ENCODE measurements around the gene PRKAR1B. TPM values are rescaled to one million over a fixed set of nuclear protein-coding genes. Genes with fewer than 3 reads are reported as not detected.
A peak's percentile ranks its signal among the peaks of the same experiment; 100 is the strongest.

Gene PRKAR1B
- total RNA-seq, 1 experiment from 2014 or later: 43.3 TPM

DNA sequence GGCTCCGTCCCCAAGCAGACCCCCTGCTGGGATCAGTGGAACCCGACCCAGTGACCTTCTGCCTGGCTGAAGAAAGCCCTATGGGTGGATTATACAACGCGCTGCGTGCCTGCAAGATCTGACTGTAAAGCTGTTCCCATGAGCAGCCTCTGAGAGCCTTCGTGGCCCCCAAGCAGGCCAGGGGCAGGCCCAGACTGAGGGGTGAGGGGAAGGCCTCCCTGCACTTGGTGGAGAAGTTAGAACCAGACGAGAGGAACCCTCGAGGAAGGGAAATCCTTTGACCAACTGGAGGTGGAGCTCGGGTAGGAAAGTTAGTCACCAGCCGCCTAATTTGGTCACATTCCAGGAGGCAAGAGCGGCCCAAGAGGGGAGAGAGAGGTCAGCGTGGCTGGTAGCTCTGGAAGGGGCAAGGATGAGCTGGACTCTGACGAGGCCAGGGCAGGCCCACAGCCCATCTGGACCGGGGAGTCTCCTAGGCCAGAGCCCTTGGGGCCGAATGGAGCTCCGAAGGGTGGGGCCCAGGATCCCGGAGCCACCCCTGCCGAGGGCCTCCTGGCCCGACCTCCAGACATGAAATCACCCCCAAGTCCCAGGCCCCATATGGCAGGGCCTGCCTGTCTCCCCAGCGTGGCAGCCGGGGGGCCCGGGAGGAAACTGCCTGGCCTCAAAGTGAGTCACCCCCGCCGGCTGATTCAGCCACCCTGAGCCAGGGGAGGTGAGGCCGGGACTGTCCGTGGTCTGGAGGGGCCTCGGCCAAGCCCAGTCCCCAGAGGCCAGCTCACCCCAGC is 184.2 kb downstream of the PRKAR1B start:
- Histone ChIP-seq H3K27me3 (ENCODE audit: insufficient read depth, low read length) (no peaks in the 10 kb centered on the region), H3K4me2 (ENCODE audit: insufficient read depth, insufficient read length, low read length) (no peak overlapping the region), H3K4ac (ENCODE audit: low read depth, low read length) (no peak overlapping the region), H3K4me1 (ENCODE audit: insufficient read depth, low read length) (no peaks in the 10 kb centered on the region), H2BK5ac (ENCODE audit: insufficient read length, low read length) (no peak overlapping the region), H2AFZ (ENCODE audit: low read length) (no peak overlapping the region), H3K9me3 (ENCODE audit: control insufficient read depth, low read depth, low read length) (no peaks in the 10 kb centered on the region), H3K79me2 (ENCODE audit: insufficient read depth, low read length) (no peaks in the 10 kb centered on the region), H3K27ac (ENCODE audit: insufficient read length, low read depth, low read length) (no peak overlapping the region), H3K9ac (ENCODE audit: extremely low read depth, insufficient read length, low read length) (no peak overlapping the region), H4K20me1 (ENCODE audit: control insufficient read depth, insufficient read depth, insufficient read length) (no peaks in the 10 kb centered on the region), H3K18ac (ENCODE audit: insufficient read length, low read depth, low read length) (no peak overlapping the region), H2BK15ac (ENCODE audit: low read depth, low read length) (no peak overlapping the region), H3T11ph (ENCODE audit: low read length) (no peak overlapping the region), H3K14ac (ENCODE audit: insufficient read depth, low read length) (peak overlapping the region; percentile 34; the same call in 1 of the 2 replicates), H4K91ac (ENCODE audit: insufficient read length, low read depth, low read length) (no peak overlapping the region), H2BK120ac (ENCODE audit: low read depth, low read length, poor library complexity, severe bottlenecking) (no peak overlapping the region), H3K23ac (ENCODE audit: insufficient read length, low read depth, low read length) (no peak overlapping the region), H3K23me2 (ENCODE audit: insufficient read length, low read depth, low read length, poor library complexity, severe bottlenecking) (no peaks in the 10 kb centered on the region), H2BK20ac (ENCODE audit: low read depth, low read length, poor library complexity, severe bottlenecking) (no peak overlapping the region), H2AK5ac (ENCODE audit: insufficient read length, low read length) (no peak overlapping the region), H4K8ac (replicated peaks; ENCODE audit: insufficient read length, low read depth, low read length) (no peak overlapping the region), H3K79me1 (ENCODE audit: insufficient read depth, low read depth, low read length, poor library complexity, severe bottlenecking) (no peaks in the 10 kb centered on the region), H4K5ac (ENCODE audit: insufficient read length, low read depth, low read length) (no peak overlapping the region), H2BK12ac (ENCODE audit: insufficient read length, low read depth, low read length) (no peak overlapping the region), H3K56ac (ENCODE audit: insufficient read length, low read depth, low read length) (no peak overlapping the region)
- TF ChIP-seq, protein P1, sequence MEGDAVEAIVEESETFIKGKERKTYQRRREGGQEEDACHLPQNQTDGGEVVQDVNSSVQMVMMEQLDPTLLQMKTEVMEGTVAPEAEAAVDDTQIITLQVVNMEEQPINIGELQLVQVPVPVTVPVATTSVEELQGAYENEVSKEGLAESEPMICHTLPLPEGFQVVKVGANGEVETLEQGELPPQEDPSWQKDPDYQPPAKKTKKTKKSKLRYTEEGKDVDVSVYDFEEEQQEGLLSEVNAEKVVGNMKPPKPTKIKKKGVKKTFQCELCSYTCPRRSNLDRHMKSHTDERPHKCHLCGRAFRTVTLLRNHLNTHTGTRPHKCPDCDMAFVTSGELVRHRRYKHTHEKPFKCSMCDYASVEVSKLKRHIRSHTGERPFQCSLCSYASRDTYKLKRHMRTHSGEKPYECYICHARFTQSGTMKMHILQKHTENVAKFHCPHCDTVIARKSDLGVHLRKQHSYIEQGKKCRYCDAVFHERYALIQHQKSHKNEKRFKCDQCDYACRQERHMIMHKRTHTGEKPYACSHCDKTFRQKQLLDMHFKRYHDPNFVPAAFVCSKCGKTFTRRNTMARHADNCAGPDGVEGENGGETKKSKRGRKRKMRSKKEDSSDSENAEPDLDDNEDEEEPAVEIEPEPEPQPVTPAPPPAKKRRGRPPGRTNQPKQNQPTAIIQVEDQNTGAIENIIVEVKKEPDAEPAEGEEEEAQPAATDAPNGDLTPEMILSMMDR (conservative IDR thresholded peaks at IDR 0.05): no peak
- H3K27ac Mint-ChIP-seq: peak overlapping the region; percentile 23 to 79 (median 64); a peak in 4 of 7 replicates
- H3K4me3 Mint-ChIP-seq: no peak overlapping the region
- peaks cover 10 to 14% of the 10 kb centered on the region in 2 experiments for H3K4me1 Mint-ChIP-seq
- DNase-seq: no peak
- peaks cover 5% of the 10 kb centered on the region for H3K27me3 Mint-ChIP-seq (ENCODE audit: low read depth)
- peaks cover 0 to 4% (median 0%) of the 10 kb centered on the region in 3 experiments; a peak in 2 of 7 replicates for H3K36me3 Mint-ChIP-seq (ENCODE audit: insufficient read depth in 1 of 3, low read depth in 3 of 3)
- H3K9me3 Mint-ChIP-seq: no peaks in the 10 kb centered on the region
- no CpG with 5 or more reads among the region's 27 CpGs for WGBS (ENCODE audit: extremely low coverage, insufficient read length, low lambda C conversion rate)
